Heart left ventricle (tissue), 16 donors: Measurements from ENCODE around the gene KRABD2.
A peak's percentile ranks its signal among the peaks of the same experiment; 100 is the strongest.

Experiments
- ATAC-seq, 4 donors: fragments of 200-7000 bp; cut with Tn5 transposase; one replicate each; pipeline ENCODE4 v1.9.1; 2020 to 2022; ENCODE audit warnings: moderate library complexity in 4 of 4, mild to moderate bottlenecking in 3 of 4, moderate number of reproducible peaks in 1 of 4
- DNase-seq, 5 donors: peaks; one replicate each; pipeline ENCODE4 v3.0.0-alpha.2; 2020
- H3K27ac ChIP-seq, 12 donors: fragments of 200-600 bp; sonication (generic) in 4 of 12; one replicate each; pipeline versions ENCODE4 v1.5.0 to v1.8.0; 2016 to 2022; ENCODE audit warnings: mild to moderate bottlenecking in 2 of 12
- H3K27me3 ChIP-seq, 9 donors: fragments of 200-600 bp; sonication (generic) in 2 of 9; one replicate each; pipeline versions ENCODE4 v1.5.1 to v1.8.0; 2016 to 2022; ENCODE audit warnings: mild to moderate bottlenecking in 3 of 9
- H3K36me3 ChIP-seq, 9 donors: fragments of 200-600 bp; sonication (generic) in 2 of 9; one replicate each; pipeline versions ENCODE4 v1.5.0 to v1.8.0; 2018 to 2022; ENCODE audit warnings: mild to moderate bottlenecking in 2 of 9
- H3K4me1 ChIP-seq, 12 donors: fragments of 200-600 bp; sonication (generic) in 4 of 12; one replicate each; pipeline versions ENCODE4 v1.5.0 to v1.8.0; 2016 to 2022; ENCODE audit warnings: mild to moderate bottlenecking in 3 of 12
- H3K4me3 ChIP-seq, 12 donors: fragments of 200-600 bp; sonication (generic) in 4 of 12; one replicate each; pipeline versions ENCODE4 v1.5.0 to v1.8.0; 2017 to 2022; ENCODE audit warnings: mild to moderate bottlenecking in 9 of 12, moderate library complexity in 4 of 12
- H3K9me3 ChIP-seq, 12 donors: fragments of 200-600 bp; sonication (generic) in 4 of 12; one replicate each; pipeline versions ENCODE4 v1.5.0 to v1.8.0; 2016 to 2022; ENCODE audit warnings: mild to moderate bottlenecking in 1 of 12
- CTCF ChIP-seq, 12 donors: fragments of 200-600 bp; sonication (generic) in 4 of 12; IDR thresholded peaks; one replicate each; pipeline versions ENCODE4 v1.5.0 to v1.8.0; 2018 to 2022; ENCODE audit warnings: antibody characterized with exemption in 12 of 12, mild to moderate bottlenecking in 5 of 12
- POLR2A ChIP-seq, 2 donors: fragments of 450-650 bp; IDR thresholded peaks; one replicate each; pipeline ENCODE4 v1.6.1; 2017; ENCODE audit warnings: antibody characterized with exemption in 2 of 2, mild to moderate bottlenecking in 2 of 2, moderate library complexity in 2 of 2
- WGBS, 4 donors: extraction: QIAGEN DNeasy Blood & Tissue Kit in 2 of 4; methylation state at CpG; one replicate each; pipeline versions ENCODE4 v1.1.5 to v1.1.7; 2013 to 2018; 5-methylcytosine and 5-hydroxymethylcytosine counted together
- intact Hi-C, 10 donors: fragments of 100-400 bp; cut with DNase I; formaldehyde crosslinking; loops; one replicate each; pipeline versions ENCODE4 v1.11.1 to v1.14.2; 2022
- donor health status: ischemic (EF 13 %, LVEDD 7.1; RV severe dilation, severe dysfunction).
- donor health status: healthy with polysubstance abuse.
- donor health status: DM: no; HTN: yes; CAD: no.
- donor health status: DM: no; HTN: no; CAD: no.
- donor health status: ischemic (EF 25% LVEDD 6.9; RV normal size, moderate dysfunction).
- donor health status: ischemic (EF 25% LVEDD 5.7; RV mildly dilated, moderate dysfunction).
- donor health status: healthy.
- donor health status: DM: yes; HTN: yes; CAD: no.
- donor health status: ischemic (EF 35%, LVEDD 5.7; RV mildly dilated, moderate dysfunction).
- donor health status: nonischemic (EF 11% LVEDD 7.7; RV severe dilation, severe dysfunction).
- donor health status: DM: yes; HTN: yes; CAD: no.
- donor health status: PGD.
- donor health status: ischemic (EF 29% LVEDD 5.4; RV normal size, mild dysfunction).
- donor health status: nonischemic (EF 23%, LVEDD 6.1; RV moderate dilation, normal function).

The KRABD2 gene

GRCh38 chr17:8376271-8377067 is at the start of gene KRABD2:
KRABD2 (minus strand) TSS chr17:8376704.
- ATAC-seq (peak; percentile 92 to 98 (median 97)), DNase-seq (peak; percentile 93 to 96 (median 95))
- peaks cover 0 to 52% (median 35%) of the 10 kb centered on the region in 12 donors for H3K4me1 ChIP-seq
- intact Hi-C loops: loop anchor here in 8 of 10 donors (2.0 to 10.0 kb wide), 7 partner anchors 50 to 182 kb away; partner anchors contain the start of genes ARHGEF15 (in 4 of the 8), BORCS6 (in 1 of the 8), CTC1 (in 1 of the 8) and PFAS (in 1 of the 8)
- no peaks in the 10 kb centered on the region for H3K27me3 ChIP-seq
- WGBS, 4 donors: 1 to 2% (median 2%) methylated on average over 20 to 41 of the region's 41 CpGs
- peak within 1 kb of the TSS; percentile 69 to 98 (median 93) for H3K27ac ChIP-seq
- TF ChIP-seq CTCF (IDR thresholded peaks at IDR 0.05): peak; percentile 35 to 86 (median 51)
- peak in 1 of 2 donors; percentile 82 for TF ChIP-seq POLR2A (IDR thresholded peaks at IDR 0.05)
- peak within 1 kb of the TSS; percentile 40 to 97 (median 81) for H3K4me3 ChIP-seq
- H3K36me3 ChIP-seq: peaks cover 0 to 59% (median 48%) of the 10 kb centered on the region in 9 donors
- no peaks in the 10 kb centered on the region for H3K9me3 ChIP-seq

- H3K4me3 ChIP-seq: no peak overlapping the region
- H3K9me3 ChIP-seq: peaks cover 0 to 6% (median 0%) of the 10 kb centered on the region in 12 donors
- no peaks in the 10 kb centered on the region for H3K27me3 ChIP-seq
- TF ChIP-seq POLR2A (IDR thresholded peaks at IDR 0.05) (no peak), CTCF (IDR thresholded peaks at IDR 0.05) (no peak)
- intact Hi-C loops: no loop called here
- no peaks in the 10 kb centered on the region for H3K36me3 ChIP-seq
- peak overlapping the region in 1 of 12 donors; percentile 77 for H3K27ac ChIP-seq
- ATAC-seq: no peak
- WGBS, 4 donors: 51 to 62% (median 56%) methylated on average over 3 of the region's 3 CpGs
- DNase-seq: no peak
- peaks cover 0 to 33% (median 12%) of the 10 kb centered on the region in 12 donors for H3K4me1 ChIP-seq
Observed at GRCh38 chr17:8421571-8421970, 45.1 kb upstream of the KRABD2 start.

- Histone ChIP-seq H3K36me3 (no peaks in the 10 kb centered on the region), H3K27me3 (no peaks in the 10 kb centered on the region), H3K4me1 (peaks cover 0 to 33% (median 12%) of the 10 kb centered on the region in 12 donors), H3K9me3 (peaks cover 0 to 6% (median 0%) of the 10 kb centered on the region in 12 donors), H3K27ac (peak overlapping the region in 10 of 12 donors; percentile 26 to 77 (median 58)), H3K4me3 (no peak overlapping the region)
- no peak for TF ChIP-seq CTCF (IDR thresholded peaks at IDR 0.05)
- TF ChIP-seq POLR2A (IDR thresholded peaks at IDR 0.05): no peak
- ATAC-seq (peak; percentile 76 to 93 (median 90)), DNase-seq (peak; percentile 65 to 79 (median 71))
- intact Hi-C loops: no loop called here
- WGBS, 4 donors: 24 to 37% (median 32%) methylated on average over 5 of the region's 5 CpGs
Observed at GRCh38 chr17:8420041-8420934, 43.8 kb upstream of the KRABD2 start.
